ENCODE results near the gene LRRC8E.

The LRRC8E gene

GRCh38 chr19:7918615-7919421 is 30.5 kb downstream of the LRRC8E start:
- DNase-seq (ENCODE audit: low read depth) = no peak
- TF ChIP-seq CTCF (IDR thresholded peaks at IDR 0.05; ENCODE audit: low read depth, low read length, missing control alignments) = no peak
- no peak overlapping the region for H3K4me3 ChIP-seq (ENCODE audit: low read depth, low read length)

- peak within 1 kb of the TSS; percentile 80 for H3K4me3 ChIP-seq (ENCODE audit: low read depth, low read length)
- peak; percentile 80 for DNase-seq (ENCODE audit: low read depth)
- no peak for TF ChIP-seq CTCF (IDR thresholded peaks at IDR 0.05; ENCODE audit: low read depth, low read length, missing control alignments)
These were observed 31.6 kb downstream of the LRRC8E start, which contains the start of gene SNAPC2 for GRCh38 chr19:7919610-7920518. TSS of gene SNAPC2 (plus strand) at chr19:7920338. CDS start at chr19:7920367, 29 bp downstream.

GRCh38 chr19:7920519-7921301 is 32.4 kb downstream of the LRRC8E start:
- DNase-seq (ENCODE audit: low read depth) = peak; percentile 87
- H3K4me3 ChIP-seq (ENCODE audit: low read depth, low read length) = peak overlapping the region; percentile 80
- no peak for TF ChIP-seq CTCF (IDR thresholded peaks at IDR 0.05; ENCODE audit: low read depth, low read length, missing control alignments)

- TF ChIP-seq CTCF (IDR thresholded peaks at IDR 0.05; ENCODE audit: low read depth, low read length, missing control alignments) = peak; percentile 3
- DNase-seq (ENCODE audit: low read depth) = no peak
- H3K4me3 ChIP-seq (ENCODE audit: low read depth, low read length) = peak overlapping the region; percentile 68
These were observed 33.1 kb downstream of the LRRC8E start for GRCh38 chr19:7921302-7921966.

- DNase-seq (ENCODE audit: low read depth) = no peak
- TF ChIP-seq CTCF (IDR thresholded peaks at IDR 0.05; ENCODE audit: low read depth, low read length, missing control alignments) = no peak
- no peak overlapping the region for H3K4me3 ChIP-seq (ENCODE audit: low read depth, low read length)
These were observed 33.9 kb downstream of the LRRC8E start for GRCh38 chr19:7921967-7922835.

All from GM12864 (cell line).